NCI-H345 treated with DMSO at 0.1 percent for 48 hours (cell line): Measurements from ENCODE around the gene AGTPBP1.
"Not testable (repeated sequence)": the region's sequence is repeated elsewhere in the genome, so short reads cannot be mapped to it uniquely, and the experiment has no call there.

ENCODE experiments used
- DNase-seq: peaks from one replicate; lab custom pipeline; 2025; ENCODE audit not compliant: unreplicated experiment; lab: John Stamatoyannopoulos, UW

The AGTPBP1 gene

DNA sequence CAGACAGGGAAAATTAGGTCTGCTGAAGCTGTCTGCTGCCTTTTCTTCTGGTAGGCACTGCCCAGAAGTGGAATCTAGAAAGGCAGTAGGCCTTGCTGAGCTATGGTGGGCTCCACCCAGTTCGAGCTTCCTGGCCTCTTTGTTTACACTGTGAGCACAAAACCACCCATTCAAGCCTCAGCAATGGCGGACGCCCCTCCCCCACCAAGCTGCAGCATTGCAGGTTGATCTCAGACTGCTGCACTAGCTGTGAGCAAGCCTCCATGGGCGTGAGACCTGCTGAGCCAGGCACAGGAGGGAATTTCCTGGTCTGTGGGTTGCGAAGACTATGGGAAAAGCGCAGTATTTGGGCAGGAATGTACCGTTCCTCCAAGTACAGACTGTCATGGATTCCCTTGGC, 18.5 kb downstream of the AGTPBP1 start:
- DNase-seq: no peak

DNA sequence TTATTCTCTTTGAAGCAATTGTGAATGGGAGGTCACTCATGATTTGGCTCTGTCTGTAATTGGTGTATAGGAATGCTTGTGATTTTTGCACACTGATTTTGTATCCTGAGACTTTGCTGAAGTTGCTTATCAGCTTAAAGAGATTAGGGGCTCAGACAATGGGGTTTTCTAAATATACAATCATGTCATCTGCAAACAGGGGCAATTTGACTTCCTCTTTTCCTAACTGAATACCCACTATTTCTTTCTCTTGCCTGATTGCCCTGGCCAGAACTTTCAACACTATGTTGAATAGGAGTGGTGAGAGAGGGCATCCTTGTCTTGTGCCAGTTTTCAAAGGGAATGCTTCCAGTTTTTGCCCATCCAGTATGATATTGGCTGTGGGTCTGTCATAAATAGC, 22.3 kb downstream of the AGTPBP1 start:
- not testable (repeated sequence) for DNase-seq

DNA sequence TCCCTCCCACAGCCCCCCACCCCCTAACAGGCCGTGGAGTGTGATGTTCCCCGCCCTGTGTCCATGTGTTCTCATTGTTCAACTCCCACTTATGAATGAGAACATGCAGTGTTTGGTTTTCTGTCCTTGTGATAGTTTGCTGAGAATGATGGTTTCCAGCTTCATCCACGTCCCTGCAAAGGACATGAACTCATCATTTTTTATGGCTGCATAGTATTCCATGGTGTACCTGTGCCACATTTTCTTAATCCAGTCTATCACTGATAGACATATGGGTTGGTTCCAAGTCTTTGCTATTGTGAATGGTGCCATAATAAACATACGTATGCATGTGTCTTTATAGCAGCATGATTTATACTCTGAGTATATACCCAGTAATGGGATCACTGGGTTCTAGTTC, 23.9 kb downstream of the AGTPBP1 start:
- DNase-seq: not testable (repeated sequence)

DNA sequence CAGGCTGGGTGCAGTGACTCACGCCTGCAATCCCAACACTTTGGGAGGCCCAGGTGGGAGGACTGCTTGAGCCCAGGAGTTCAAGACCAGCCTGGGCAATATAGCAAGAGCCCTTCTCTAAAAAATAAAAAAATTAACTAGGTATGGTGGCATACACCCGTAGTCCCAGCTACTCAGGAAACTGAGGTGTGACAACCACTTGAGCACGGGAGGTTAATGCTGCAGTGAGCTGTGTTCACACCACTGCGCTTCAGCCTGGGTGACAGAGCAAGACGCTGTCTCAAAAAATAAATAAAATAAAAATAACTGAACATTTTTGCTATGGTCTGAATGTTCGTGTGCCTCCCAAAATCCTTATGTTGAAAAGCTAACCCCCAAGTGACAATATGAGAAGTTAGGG, 24.5 kb downstream of the AGTPBP1 start:
- no peak for DNase-seq

GRCh38 chr9:85716031-85716877, 25.5 kb downstream of the AGTPBP1 start:
- no peak for DNase-seq

DNA sequence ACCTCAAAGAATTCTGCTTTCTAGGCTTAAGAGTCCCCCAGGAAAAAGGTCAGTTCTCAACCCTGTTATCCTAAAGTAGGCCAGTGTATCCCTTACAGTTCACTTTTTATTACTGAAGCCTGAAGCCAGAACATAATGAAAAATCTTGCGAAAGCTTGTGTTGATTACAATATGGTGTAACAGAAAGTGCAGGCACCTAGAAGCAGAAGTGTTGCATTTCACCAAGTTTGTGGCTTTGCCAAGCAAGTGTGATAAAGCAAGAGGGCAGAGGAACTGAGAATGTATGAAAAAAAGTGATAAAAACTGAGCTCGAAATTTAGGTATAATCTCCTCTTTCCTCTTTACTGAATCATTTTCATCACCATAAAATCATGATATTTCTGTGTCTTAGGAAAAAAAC, 26.2 kb downstream of the AGTPBP1 start:
- no peak for DNase-seq

GRCh38 chr9:85713897-85714296, 27.9 kb downstream of the AGTPBP1 start:
- DNase-seq: no peak

DNA sequence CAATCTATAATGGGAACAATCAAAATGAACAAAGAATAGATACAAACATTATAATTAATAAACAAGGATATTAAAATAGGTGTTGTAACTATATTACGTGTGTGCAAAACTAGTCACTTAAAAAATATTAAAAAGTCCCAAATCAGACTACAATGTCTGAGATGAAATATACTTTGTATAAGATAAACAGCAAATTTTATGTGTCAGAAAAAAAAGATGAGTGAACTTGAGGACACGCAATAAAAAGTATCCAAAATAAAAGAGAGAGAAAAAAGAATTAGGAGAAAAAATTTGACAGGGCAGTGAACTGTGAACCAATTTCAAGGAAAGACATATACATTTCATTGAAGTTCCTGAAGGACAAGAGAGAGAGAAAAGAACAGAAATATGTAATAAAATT, 37.0 kb downstream of the AGTPBP1 start:
- no peak for DNase-seq

DNA sequence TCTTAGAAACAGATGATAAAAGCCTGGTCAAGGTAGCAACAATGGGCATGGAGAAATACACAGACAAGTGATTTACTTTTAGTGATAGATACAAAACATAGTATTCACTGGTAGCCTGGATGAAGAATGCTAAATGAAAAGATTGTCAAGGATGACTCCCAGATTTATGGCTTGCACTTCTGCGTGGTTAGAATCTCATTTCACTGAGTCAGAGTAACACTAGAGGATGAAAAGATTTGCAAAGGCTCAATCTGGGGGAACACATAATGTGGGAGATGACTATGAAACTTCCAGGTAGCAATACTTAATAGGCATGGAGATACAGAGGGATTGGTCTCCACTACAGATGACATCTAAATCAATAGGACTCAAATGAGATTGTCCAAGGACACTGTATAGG, 38.4 kb downstream of the AGTPBP1 start:
- DNase-seq: no peak

- DNase-seq: no peak
Measured at GRCh38 chr9:85702726-85703289, 38.9 kb downstream of the AGTPBP1 start.

GRCh38 chr9:85702191-85702590, 39.6 kb downstream of the AGTPBP1 start:
- no peak for DNase-seq

DNA sequence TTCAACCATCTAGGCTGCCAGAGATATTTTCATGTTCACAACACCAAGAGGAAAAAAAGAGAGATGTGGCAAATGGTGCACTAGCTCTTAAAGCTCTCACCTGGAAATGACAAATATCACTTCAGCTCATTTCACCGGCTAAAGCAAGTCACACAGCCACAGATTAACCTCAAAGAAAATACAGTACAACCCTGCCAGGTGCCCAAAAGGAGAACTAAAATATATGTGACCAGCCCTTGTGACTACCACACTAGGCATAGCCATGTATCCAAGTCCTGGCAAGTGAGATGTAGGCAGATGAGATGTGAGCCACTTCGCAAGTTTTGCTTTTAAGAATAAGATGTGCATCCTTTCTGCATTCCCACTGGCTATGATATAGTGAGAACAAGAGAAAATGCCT, 41.4 kb downstream of the AGTPBP1 start:
- DNase-seq: no peak

- no peak for DNase-seq
Measured at GRCh38 chr9:85688361-85688760, 53.4 kb downstream of the AGTPBP1 start.

GRCh38 chr9:85685081-85685480, 56.7 kb downstream of the AGTPBP1 start:
- no peak for DNase-seq

DNA sequence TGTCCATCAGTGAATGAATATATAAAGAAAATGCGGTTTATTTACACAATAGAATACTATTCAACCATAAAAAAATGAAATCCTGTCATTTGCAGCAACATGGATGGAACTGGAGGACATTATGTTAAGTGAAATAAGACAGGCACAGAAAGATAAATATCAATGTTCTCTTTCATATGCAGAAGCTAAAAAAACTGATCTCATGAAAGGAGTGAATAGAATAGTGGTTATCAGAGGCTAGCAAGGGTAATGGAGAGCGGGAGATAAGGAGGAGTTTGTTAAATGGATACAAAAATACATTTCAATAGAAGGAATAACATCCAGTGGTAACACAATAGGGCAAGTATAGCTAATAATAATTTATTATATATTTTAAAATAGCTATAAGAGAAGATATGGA, 65.0 kb downstream of the AGTPBP1 start:
- DNase-seq: no peak

GRCh38 chr9:85667374-85667773, 74.4 kb downstream of the AGTPBP1 start:
- DNase-seq: no peak

DNA sequence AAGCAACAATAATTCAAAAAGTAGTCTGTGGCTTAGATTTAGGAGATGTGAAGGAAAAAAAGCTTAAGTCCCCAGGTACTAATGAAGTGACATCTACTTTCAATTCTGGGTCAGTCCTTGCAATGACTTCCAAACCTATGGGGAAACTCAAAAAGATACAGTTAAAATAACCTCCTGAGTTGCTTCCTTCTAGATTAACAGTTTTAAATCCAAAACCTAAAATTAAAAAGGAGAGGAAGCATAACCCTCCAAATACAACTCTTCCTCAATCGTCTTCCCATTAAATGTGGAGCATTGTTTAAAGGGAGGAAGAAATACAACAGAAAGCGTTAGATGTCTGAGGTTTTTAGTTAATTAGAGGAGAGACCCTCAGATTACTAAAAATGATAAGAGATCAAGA, 75.7 kb downstream of the AGTPBP1 start:
- no peak for DNase-seq

DNA sequence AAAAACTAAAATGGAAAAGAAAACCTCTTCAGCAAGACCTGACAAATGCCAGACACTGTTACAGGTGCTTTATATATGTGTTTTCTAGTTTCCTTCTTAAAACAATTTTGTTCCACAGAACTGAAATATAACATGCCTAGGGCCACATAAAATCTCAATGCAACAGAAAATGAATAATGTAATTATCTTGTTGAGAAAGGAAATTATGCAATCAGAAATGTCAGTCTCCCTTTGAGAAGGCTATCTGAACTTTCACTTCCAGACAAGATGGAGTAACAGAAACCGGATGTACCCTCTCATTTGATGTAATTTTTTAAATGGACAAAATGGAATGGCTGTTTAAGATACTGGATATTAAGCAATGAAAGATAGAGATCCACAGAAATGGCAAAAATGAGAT, 79.2 kb downstream of the AGTPBP1 start:
- DNase-seq: no peak

DNA sequence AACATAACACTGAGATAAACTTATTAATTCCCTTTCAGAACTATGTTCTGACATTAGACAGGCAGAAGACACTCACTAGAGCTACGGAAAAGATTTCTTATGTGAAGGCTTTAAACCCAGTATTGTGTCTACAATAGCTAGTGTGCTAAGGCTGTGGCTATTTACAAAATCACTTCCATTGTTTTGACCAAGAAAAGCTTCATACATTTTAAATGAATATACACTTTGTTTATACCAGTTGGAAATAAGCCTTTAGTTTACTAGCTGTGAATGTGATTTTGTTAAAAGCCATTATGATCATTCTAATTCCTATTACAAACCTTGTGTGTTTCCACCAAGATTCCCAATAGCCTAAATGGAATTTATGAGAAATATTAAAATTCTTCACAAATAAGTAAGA, 83.0 kb downstream of the AGTPBP1 start:
- no peak for DNase-seq

DNA sequence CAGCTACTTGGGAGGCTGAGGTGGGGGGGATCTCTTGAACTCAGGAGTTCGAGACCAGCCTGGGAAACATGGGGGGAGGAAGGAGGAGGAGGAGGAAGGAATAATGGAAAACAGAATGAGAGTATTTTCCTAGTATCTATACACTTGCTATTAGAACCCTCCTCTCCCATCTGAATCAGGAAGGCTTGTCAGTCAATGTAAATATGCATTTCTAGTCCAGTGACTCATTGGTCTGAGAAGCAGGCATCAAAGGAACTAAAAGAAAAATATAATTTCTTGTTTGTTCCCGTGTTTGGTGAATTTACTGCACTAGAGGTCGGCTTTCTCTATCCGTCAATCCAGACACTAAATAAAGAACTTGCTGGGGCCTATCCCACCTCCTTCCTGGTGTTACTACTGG, 88.6 kb downstream of the AGTPBP1 start:
- DNase-seq: no peak

- DNase-seq: no peak
Measured at GRCh38 chr9:85647571-85647970, 94.2 kb downstream of the AGTPBP1 start.

DNA sequence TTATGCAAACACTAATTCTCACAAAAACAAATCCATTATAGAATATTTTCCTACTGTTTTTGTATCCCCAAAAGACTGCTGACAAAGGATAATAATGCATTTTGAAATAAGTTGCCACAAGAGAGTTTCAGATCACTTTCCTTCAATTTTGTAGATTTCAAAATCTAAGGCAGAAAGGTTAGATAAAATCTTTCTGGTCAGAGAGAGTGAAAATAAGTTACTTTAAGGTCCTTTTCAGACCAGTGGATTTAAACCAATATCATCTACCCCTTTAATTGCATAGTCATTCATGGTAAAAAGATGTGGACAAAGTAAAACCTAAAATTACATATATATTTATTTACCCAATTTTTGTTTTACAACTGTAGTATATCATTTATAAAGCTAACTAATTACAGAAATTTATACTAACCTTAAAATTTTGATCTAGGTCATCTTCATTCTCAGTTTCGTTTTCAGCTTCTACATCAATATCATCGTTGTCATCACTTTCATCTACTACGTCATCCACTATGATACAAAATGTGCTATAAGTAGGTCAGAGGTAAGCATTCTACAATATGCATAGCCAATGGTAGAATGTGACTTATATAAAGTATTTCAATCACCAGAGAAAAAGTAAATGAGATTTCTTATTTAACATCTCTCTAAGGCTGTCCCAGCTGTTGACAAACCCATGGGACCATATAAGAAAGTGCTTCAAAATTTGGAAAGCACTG, 95.7 kb downstream of the AGTPBP1 start:
- no peak for DNase-seq
